Dedifferentiated amniotic fluid mesenchymal stem cell (primary cell): Measurements from ENCODE around the gene IL1RN.

Experiments
- DNase-seq: peaks from one replicate; pipeline ENCODE4 v3.0.0-alpha.2; 2016; ENCODE audit errors: extremely low spot score

The IL1RN gene

DNA sequence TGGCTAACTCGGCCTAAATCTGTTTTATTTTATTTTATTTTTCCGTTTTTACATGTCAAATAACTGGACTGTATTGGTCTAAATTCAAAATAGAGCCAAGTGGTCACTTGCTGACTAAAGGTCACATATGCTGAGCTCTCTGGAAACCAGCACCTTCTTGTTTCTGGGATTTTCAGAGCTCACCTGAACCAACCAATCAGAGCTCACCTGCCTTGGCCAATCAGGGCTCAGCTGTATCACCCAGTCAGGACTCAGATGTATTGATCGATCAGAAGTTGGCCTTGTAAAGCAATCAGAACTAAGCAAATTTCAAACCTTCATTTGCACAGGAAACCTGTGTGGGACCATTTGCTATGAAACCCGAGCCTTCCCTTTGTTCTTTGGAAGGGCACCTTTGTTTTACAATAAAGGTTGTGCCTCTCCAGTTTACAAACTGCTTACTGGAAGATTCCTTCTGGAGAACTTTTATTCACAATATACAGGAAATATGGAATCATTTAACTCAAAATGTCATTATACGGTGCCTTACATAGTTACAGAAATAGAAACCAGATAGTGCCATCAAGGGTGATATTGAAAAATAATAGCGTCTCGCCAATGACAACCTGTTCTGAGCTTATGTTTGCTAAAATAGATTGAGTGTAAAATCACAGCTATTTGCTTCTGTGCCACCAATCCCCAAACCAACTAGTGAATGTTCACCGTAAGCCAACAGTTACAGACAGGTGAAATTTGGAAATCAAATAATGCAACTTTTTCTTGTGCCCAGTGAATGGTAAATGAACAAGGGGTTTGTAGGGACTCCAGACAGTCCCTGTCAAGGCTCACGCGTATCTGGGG, 29.1 kb downstream of the IL1RN start:
- DNase-seq: no peak

DNA sequence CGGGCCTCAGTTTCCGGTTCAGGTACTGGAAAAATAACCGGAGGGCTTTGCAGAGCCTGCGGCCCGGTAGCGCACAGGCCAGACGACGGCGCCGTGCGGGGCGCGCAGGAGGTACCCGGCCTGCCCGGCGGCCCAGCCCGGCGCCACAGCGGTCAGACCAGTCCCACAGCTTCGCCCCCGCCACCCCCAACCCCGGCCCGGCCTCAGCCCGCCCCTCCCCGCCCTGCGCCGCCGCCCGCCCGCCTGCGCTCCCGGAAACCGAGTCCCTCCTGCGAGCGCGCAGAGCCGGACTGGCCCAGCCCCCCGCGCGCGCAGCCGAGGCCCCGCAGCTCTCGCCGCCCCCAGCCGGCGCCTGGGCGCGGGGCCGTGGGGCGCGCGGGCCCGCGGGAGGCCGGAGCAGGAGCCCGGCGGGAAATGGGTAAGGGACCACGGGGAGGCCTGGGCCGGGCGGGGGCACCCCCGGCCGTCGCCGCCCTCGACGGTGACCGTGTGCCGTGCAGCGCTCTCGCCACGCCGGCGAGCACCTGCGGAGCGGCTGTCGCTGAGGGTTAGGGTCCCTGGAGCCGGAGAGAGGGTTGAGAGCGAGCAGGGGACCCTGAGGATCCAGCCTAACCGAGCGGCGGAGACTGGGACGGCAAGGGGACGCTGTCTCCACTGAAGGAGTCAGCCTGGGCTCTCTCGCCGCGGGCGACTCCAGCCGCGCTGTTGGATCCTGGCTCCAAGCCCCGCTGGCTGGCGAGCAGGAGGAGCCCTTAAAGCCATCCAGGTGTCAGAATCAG, 29.9 kb downstream of the IL1RN start:
- DNase-seq: no peak

DNA sequence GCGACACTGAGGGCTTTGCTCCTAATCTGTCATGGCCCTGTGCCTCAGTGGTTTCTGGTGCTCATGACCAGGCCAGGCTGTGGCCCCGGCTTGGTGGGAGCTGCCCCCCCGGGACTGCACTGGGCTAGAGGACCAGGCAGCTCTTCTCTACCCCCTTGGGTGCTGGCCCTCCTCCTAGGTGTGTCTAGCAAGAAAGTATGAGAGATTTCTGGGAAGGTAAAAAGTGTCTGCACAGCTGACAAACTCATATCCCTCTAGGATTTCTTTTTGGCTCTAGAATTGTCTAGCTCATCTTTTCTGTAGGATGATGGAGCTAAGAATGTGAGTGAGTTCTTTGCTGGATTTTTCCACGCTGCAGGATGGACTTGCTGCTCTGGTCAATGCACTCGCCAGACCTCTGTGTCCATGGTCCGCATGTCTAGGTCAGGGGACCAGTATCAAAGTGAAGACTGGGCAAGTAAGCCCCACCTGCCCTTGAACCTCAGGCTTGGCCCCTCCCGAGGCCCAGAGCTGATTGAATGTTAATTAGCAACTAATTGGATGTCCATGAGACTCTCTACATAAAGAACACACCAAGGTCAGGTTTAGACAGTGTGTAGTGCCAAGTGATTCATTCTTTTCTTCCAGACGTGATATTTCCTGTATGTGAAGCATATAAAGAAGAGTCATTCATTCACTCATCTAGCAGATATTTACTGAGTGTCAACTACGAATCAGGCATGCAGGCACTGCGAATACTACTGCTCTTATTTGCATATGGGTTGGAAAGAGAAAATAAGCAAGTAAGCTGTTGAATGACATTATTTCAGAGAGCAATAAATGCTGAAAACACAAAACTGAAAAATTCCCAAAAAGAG, 30.7 kb downstream of the IL1RN start:
- DNase-seq: peak; percentile 24

DNA sequence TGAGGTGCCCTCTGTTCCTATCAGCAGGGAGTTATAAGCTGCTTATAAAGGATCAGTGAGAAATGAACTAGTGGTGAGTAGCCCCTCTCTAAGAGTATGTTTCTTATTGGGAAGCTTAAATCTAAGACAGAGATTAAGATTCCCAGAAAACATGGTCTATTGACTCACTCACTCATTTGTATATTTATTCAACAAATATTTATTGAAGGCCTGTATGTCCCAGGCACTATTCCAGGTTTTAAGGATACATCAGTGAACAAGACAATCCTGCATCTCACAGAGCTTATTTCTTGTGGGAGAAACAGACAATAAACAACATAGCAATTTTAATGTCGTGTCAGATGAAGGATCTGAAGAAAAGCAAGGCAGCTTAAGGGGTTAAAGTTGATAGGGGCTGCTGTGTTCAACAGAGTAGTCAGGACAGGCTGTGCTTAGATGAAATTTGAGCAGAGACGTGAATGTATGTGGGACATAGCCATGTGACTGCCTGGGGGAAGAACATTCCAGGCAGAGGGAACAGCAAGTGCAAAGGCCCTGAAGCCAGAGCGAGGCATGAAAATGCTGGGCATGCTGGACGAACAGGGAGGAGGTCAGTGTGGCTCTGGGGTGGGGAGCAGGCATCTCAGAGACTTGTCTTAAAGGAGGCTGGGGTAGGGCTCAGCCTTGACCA, 31.6 kb downstream of the IL1RN start:
- DNase-seq: no peak

DNA sequence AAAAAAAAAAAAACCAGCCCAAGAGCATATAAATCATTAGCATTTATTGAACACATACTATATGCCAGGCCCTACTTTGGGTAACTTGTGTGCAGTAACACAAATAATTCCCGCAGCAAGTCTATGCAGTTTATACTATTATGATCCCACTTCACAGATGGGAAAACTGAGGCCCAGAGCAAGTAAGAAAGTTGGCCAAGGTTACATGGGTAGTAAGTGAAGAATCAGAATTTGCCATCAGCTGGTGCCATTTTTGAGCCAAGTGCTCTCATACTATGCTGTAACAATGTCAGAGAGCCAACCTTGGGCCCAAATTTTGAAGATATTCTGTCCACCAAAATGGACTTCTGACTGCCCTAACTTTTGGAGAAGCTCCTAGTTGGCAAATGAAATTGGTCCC, 32.9 kb downstream of the IL1RN start:
- DNase-seq: no peak

DNA sequence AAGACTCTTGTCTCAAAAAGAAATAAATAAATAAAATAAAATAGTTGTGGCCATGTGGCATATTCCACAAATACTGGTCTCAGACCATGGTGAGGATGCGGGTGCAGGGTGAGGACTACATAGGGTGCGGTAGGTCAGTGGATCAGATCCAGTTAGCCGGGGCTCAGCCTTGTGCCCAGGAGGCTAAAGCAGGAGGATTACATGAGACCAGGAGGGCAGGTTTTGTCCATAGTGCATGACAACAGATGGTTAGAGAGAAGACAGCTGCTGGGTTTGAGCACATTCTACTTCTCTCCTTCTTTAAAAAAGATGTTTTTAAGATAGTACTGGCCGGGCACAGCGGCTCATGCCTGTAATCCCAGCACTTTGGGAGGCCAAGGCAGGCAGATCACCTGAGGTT, 33.6 kb downstream of the IL1RN start:
- DNase-seq: no peak

DNA sequence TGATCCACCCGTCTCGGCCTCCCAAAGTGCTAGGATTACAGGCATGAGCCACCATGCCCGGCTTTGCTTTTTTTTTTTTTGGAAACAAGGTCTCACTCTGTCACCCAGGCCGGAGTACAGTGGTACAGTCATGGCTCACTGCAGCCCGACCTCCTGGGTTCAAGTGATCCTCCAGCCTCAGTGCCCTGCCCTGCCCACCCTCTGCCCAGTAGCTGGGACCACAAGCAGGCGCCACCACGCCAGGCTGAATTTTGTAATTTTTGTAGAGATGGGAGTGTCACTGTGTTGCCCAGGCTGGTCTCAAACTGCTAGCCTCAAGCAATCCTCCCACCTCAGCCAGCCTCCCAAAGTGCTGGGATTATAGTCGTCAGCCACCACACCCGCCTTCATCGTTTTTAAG, 34.8 kb downstream of the IL1RN start:
- DNase-seq: no peak

DNA sequence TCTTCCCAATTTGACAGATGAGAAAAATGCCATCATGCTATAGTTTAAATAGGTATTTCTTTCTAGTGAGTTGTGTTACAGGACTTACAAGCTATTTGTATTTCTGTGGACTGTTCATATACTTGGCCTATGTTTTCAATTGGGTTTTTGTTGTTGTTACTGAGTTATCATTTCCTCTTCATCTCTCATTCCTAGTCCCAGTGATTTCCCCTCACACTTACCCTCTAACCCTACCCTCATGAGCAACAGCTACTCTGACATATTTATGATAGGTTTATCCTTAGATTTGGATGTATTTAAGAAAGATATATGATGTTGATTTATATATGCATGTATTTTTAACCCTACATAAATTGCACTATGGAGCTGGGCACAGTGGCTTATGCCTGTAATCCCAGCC, 35.5 kb downstream of the IL1RN start:
- DNase-seq: no peak

DNA sequence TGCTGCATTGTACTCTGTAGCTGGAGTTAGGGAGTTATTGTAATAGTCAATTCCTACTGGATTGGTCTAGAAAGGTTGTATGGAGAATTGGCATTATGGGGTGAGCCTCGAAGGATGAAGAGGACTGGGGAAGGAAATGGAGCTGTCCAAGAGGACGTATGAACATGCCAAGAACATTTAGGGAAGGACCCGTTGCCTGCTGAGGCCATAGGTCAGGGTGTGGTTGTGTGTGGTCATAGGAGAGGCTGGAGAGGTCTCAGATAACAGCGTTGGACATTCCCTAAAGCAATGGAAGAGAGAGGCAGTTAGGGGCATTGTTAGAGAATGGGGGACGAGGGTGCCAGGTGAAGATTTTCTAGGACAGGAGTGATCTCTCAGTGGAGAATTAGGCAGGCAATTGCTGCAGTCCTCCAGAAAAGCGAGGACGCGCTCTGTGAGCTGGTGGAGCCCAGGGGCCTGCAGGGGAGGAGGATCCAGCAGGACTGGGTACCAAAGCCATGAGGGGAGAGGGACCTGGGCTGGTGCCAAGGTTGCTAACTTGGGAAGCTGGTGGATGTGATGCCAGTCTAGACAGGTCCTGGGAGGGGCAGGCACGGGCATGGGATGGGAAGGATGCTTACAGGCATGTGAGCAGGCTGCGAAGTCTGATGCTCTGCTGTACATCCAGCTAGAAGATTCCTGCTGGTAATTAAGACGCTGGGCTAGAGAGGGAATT, 37.0 kb downstream of the IL1RN start:
- DNase-seq: no peak

DNA sequence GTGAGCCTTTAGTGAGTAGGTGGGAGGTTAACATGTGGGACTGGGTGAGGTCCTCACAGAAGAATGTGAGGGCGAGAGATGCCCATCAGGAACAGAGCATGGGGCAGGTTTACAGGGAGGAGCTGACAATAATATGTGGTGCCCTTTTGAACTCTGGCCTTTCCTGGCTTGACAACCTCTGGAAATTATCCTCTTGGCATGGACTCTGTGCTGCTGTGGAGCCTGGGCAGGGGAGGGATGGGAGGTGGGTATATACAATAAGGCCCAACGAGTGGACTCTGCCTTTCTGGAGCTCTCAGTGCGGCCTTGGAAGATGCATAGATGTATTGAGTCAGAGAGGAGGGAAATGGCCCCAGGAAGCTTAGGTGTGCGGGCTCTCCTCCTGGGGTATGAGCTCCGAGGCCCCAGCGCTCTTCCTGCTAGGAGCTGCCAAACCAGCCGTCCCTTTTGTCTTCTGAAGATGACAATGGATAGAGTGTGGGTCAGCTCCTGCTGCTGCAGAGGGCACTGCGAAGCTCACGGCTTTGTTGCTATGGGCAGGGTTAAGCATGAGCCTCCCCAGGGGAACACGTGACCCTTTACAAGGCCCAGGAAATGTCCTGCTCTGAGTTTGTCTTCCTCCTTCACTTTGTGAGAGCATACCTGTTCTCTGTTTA, 37.7 kb downstream of the IL1RN start:
- no peak for DNase-seq

DNA sequence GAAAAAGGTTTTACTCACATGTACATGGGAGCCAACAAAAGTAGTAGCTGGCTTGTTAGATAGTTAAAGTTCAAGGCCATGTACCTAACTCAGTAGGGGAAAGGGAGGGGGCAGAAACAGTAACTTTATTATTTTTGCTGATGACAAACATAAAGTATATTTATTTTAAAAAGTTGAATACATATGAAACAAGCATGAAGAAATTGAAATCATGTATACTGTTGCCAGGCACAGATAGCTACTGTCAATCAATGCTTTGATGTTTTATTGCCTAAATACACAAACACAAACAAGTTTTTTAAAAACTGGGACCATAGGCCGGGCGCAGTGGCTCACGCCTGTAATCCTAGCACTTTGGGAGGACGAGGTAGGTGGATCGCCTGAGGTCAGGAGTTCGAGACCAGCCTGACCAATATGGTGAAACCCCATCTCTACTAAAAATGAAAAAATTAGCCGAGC, 38.8 kb downstream of the IL1RN start:
- no peak for DNase-seq

DNA sequence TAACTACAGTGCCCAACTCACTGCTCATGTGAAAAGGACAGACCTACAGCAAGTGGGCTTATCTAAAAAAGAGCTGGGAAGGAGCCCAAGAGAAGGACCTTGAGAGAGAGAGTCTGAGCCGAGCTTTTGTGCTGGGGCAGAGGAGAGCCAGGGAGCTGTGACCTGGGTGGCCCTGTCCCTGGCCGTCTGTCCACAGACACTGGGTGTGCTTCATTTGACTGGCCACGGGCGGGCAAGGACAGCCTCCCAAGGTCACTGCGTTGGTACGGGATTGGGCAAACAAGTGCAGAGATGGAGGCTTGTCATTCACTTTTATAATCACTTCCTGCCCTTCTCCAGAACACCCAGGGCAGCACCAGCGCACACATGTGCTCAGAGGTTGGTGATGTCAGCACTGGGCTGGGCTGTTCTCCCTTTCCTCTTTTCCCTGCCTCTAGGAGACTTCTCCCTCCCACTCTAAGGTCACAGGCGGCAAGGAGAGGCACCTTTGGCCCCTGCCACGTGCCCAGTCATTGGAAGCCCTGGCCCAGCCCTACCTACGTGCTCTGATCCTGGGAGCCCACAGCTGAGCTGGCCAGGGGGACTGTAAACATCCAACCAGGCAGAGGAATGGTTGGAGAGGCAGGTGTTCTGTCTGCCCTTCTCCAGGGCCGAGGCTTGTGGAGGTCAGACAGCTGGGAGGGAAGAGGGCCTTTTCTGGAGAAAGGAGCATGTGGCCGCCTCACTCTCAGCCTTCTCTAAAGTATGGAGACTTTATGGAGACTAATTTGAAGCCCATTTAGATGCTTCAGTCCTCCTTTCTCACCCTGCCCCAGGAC, 39.9 kb downstream of the IL1RN start:
- DNase-seq: no peak

DNA sequence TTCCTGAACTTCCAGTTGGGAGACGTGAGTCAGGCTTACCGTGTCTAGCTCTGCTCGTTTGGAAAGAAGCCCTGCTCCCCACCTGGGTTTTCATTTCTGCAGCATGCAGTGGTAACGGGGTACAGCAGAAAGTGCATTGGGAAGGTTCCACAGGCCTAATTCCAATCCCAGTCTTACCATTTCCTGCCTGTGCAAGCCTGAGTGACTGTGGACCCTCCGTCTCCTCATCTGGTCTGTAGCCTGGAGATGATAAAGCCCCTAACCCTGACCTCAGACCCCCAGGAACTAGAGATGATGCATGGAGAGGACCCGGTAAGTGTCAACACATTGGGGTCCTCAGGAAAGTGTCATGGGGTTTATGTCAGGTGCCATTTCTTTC, 40.6 kb downstream of the IL1RN start:
- no peak for DNase-seq

DNA sequence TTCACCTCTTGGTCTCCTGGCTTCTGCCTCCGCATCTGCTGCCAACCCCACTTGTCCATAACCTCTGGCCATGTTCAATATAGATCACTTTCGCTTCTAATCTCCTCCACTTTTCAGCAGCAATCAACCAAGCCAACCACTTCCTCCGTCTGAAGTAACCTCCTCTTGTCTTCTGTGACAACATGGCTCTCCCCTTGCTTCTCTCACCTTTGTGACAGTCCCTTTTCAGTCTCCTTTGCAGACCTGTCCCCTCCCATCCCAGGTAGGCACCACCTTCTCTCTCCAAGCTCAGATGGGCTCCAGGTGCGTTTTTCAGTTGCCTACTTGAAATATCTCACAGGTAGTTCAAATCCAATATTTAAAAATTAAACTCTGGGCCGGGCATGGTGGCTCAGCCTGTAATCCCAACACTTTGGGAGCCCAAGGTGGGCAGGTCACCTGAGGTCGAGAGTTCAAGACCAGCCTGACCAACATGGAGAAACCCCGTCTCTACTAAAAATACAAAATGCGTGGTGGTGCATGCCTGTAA, 41.7 kb downstream of the IL1RN start:
- no peak for DNase-seq

DNA sequence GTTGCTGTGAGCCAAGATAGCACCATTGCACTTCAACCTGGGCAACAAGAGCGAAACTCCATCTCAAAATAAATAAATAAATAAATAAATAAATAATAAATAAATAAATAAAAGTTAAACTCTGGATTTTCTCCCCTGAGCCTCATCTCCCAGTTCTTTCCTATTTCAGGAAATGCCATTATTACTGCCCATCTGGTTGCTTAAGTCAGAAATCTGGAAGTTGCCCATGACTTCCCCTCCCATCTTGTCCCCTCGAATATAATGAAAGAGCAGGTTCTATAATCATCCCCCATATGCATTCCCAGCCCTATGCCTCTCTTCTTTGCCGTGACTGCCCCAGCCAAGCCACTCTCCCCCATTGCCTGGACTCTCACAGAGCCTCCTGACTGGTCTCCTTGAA, 42.2 kb downstream of the IL1RN start:
- DNase-seq: no peak

DNA sequence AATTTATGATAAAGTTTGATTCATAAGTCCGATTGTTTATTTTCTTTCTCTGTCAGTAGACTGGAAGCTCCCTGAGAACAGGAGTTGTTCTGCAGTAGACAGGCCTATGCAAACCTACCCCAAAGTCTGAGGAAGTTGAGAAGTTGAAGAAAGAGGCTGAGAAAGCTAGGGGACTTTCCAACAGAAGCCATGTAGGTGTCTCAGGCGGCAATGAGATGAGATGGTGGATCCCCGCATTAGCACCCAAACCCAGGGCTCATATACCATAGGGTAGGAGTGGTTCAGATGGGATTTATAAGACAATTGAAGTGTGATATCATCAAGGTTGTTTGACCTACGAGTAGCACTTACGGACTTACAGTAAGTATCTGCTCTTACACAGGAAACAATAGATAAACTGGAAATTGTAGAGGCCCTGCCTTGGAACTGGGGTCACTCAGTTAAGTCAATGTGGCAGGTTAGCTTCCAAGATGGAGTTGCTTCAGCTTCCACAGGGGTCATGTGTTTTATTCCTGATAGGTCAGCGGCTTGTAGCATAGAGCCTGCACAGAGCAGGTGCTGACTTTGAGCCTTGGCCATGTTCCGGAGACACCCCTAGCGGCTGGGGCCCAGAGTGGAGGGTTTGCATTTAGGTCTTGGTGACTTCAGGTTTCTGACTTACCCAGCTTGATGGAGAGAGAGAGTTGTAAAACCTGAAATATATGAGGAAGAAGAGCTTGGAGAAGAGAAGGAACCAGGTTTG, 44.1 kb downstream of the IL1RN start:
- no peak for DNase-seq

DNA sequence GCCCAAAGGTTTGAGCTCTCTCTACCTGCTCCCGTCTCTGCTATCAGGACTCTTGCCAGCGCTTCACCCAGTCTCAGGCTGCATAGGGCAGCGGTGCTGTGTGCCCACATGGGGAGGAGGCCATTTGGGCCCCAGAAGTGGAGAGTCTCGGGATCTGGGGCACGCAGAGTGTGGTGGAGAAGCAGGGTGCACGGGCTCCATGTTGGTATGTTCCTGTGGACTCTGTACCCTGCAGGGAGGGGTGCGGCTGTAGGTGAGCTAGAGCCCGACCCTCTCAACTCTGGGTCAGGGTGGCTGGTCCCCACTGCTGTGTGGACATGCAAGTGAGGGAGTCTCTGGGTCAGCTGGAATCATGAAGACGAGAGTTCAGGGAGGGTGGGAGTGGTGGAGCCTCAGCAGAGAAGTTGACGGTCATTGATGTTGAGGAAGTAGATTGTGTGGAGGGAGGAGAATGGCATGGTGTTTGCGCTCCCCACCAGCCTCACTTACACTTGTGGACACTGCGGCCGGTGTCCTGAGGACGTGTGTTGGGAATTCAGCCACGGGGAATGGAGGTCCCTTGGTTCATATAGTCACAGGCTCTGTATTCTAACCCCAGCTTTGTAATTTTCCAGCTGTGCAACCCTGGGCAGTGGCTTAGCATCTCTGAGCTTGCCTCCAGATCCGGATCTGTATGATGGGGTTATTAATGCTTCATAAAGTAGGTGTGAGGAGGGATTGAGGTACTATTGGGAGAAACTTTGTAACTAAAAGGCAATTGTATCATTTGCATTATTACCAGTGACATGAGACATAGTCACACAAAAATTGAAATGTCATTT, 45.5 kb downstream of the IL1RN start:
- DNase-seq: no peak
